ENCODE data around the gene GLG1.
A peak's percentile ranks its signal among the peaks of the same experiment; 100 is the strongest.
"Not testable (repeated sequence)": the region's sequence is repeated elsewhere in the genome, so short reads cannot be mapped to it uniquely, and the experiment has no call there.

The GLG1 gene

GRCh38 chr16:74439685-74440084 is 167.2 kb downstream of the GLG1 start:
- TF ChIP-seq ISL1 (CRISPR knock-in tag; IDR thresholded peaks at IDR 0.05) (no peak), ZC3H10 (CRISPR knock-in tag; IDR thresholded peaks at IDR 0.05) (no peak), PPARA (CRISPR knock-in tag; IDR thresholded peaks at IDR 0.05; ENCODE audit: borderline replicate concordance) (no peak), TCF4 (CRISPR knock-in tag; IDR thresholded peaks at IDR 0.05; ENCODE audit: borderline replicate concordance) (no peak), TOX (CRISPR knock-in tag; IDR thresholded peaks at IDR 0.05; ENCODE audit: borderline replicate concordance) (no peak), CSDC2 (CRISPR knock-in tag; IDR thresholded peaks at IDR 0.05) (no peak), ARNTL (CRISPR knock-in tag; IDR thresholded peaks at IDR 0.05; ENCODE audit: borderline replicate concordance, low read depth) (no peak), ZNF8 (CRISPR knock-in tag; IDR thresholded peaks at IDR 0.05) (no peak), ZNF565 (CRISPR knock-in tag; conservative IDR thresholded peaks at IDR 0.05; ENCODE audit: low read depth) (no peak), TSHZ2 (CRISPR knock-in tag; IDR thresholded peaks at IDR 0.05) (no peak), OSR1 (CRISPR knock-in tag; IDR thresholded peaks at IDR 0.05) (no peak), ZFP30 (CRISPR knock-in tag; IDR thresholded peaks at IDR 0.05) (no peak), RARB (CRISPR knock-in tag; IDR thresholded peaks at IDR 0.05) (no peak), ESRRG (CRISPR knock-in tag; IDR thresholded peaks at IDR 0.05) (no peak)
- ATAC-seq = no peak

- TF ChIP-seq TSHZ2 (CRISPR knock-in tag; IDR thresholded peaks at IDR 0.05) = no peak
- no peak for TF ChIP-seq ZFP3 (CRISPR knock-in tag; IDR thresholded peaks at IDR 0.05)
- no peak for TF ChIP-seq TCF4 (CRISPR knock-in tag; IDR thresholded peaks at IDR 0.05; ENCODE audit: borderline replicate concordance)
- no peak for TF ChIP-seq CREB5 (CRISPR knock-in tag; IDR thresholded peaks at IDR 0.05; ENCODE audit: low read depth)
- no peak for TF ChIP-seq OSR1 (CRISPR knock-in tag; IDR thresholded peaks at IDR 0.05)
These were observed 168.4 kb downstream of the GLG1 start for GRCh38 chr16:74438492-74438979.

GRCh38 chr16:74431516-74431915 is 175.4 kb downstream of the GLG1 start:
- TF ChIP-seq SNAI2 (CRISPR knock-in tag; IDR thresholded peaks at IDR 0.05) = no peak
- no peak for TF ChIP-seq ZFP30 (CRISPR knock-in tag; IDR thresholded peaks at IDR 0.05)
- ATAC-seq = no peak; the same call in 2 of the 3 replicates

More at GRCh38 chr16:74438492-74438979, 168.4 kb downstream of the GLG1 start:
- no peak for ATAC-seq

- ATAC-seq = peak; percentile 93
These were observed 176.7 kb downstream of the GLG1 start for GRCh38 chr16:74430036-74430712.

- peak; percentile 10; the same call in 1 of the 3 replicates for ATAC-seq
These were observed 178.4 kb downstream of the GLG1 start for GRCh38 chr16:74428493-74428892.

- ATAC-seq = not testable (repeated sequence)
These were observed 181.2 kb downstream of the GLG1 start for GRCh38 chr16:74425751-74426150.

GRCh38 chr16:74423721-74424120 is 183.2 kb downstream of the GLG1 start:
- ATAC-seq = not testable (repeated sequence)

- ATAC-seq = not testable (repeated sequence)
These were observed 184.8 kb downstream of the GLG1 start for GRCh38 chr16:74422086-74422485.

GRCh38 chr16:74421482-74421785 is 185.5 kb downstream of the GLG1 start:
- not testable (repeated sequence) for ATAC-seq

- ATAC-seq = peak; percentile 78
These were observed 186.1 kb downstream of the GLG1 start, which contains the start of gene CLEC18B for GRCh38 chr16:74420612-74421481. TSS of gene CLEC18B (minus strand) at chr16:74421478. CDS start at chr16:74421270, 208 bp downstream.

- not testable (repeated sequence) for ATAC-seq
These were observed 187.1 kb downstream of the GLG1 start for GRCh38 chr16:74419811-74420210.

Measured in SK-N-SH treated with all-trans-retinoic acid at 6 μM for 48 hours (cell line).